Measurements from ENCODE around the gene RGS6.

Gene RGS6

DNA sequence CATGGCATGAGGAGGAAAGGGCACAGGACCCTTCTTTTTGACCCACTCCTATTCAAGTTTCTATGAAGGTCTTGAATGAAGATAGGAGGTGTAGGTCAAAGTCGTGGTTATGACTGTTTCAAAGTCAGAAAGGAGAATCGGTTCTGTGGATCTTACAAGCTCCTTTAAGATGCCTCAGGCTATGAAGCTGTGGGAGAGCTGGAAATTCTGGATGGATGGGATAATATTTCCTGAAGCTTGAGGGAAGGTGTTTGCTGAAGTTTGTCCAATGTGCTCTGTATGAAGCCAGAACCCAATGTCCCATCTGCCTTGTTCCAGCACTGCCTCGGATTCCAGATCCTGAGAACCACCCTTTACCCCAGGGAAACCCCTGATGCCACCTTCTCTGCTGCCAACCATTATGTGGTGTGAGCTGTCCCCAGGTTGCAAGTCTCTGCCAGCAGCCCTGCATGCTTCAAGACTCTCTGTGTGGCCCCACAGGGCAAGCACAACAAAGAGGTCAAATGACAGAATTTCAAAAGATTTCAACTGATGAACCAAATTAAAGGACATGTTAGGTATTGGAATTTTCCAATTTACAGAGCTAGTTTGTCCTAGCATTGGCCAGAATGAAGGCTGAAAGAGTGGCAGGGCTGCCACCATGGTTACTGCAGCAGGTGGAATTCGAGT lies 472.0 kb downstream of the RGS6 start:
- H3K27ac ChIP-seq (ENCODE audit: low read depth, low read length), result no peak overlapping the region
- TF ChIP-seq, protein P1, sequence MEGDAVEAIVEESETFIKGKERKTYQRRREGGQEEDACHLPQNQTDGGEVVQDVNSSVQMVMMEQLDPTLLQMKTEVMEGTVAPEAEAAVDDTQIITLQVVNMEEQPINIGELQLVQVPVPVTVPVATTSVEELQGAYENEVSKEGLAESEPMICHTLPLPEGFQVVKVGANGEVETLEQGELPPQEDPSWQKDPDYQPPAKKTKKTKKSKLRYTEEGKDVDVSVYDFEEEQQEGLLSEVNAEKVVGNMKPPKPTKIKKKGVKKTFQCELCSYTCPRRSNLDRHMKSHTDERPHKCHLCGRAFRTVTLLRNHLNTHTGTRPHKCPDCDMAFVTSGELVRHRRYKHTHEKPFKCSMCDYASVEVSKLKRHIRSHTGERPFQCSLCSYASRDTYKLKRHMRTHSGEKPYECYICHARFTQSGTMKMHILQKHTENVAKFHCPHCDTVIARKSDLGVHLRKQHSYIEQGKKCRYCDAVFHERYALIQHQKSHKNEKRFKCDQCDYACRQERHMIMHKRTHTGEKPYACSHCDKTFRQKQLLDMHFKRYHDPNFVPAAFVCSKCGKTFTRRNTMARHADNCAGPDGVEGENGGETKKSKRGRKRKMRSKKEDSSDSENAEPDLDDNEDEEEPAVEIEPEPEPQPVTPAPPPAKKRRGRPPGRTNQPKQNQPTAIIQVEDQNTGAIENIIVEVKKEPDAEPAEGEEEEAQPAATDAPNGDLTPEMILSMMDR (IDR thresholded peaks at IDR 0.05; ENCODE audit: low read depth, low read length, poor library complexity, severe bottlenecking), result no peak
- no peak for TF ChIP-seq EZH2phosphoT487 (IDR thresholded peaks at IDR 0.05; ENCODE audit: borderline replicate concordance, low read length)

DNA sequence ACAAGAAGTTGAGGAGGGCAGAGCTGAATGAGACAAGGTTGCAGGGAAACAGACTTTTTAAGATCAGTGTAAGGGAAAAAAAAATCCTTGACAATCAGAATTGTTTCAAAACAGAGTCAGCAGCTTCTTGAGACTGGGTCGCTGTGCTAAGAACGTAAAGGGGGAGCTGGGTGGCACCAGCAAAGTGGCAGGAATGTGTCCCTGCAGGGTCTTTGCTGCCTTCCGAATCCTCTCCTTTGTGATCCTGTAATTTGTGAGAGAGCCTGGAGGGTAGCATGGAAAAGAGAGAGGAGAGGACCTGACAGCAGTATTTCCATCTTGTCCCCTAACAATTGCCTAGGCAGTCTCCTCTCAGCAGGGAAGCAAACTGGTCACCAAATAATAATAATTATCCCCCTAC lies 472.8 kb downstream of the RGS6 start:
- TF ChIP-seq, protein P1 (IDR thresholded peaks at IDR 0.05; ENCODE audit: low read depth, low read length, poor library complexity, severe bottlenecking), result no peak
- H3K4me2 ChIP-seq (ENCODE audit: low read length), result no peak overlapping the region
- no peaks in the 10 kb centered on the region for H3K9me3 ChIP-seq (ENCODE audit: control insufficient read depth, insufficient read depth, low read length)
- 0 out of 2 replicates have a peak, but pooled peaks cover 3% of the 10 kb centered on the region for H3K27me3 ChIP-seq (ENCODE audit: control insufficient read depth, low read length)
- no peak overlapping the region for H3K27ac ChIP-seq (ENCODE audit: low read depth, low read length)
- no peaks in the 10 kb centered on the region for H3K79me2 ChIP-seq (ENCODE audit: control insufficient read depth, low read length)
- H3K9me2 ChIP-seq (replicated peaks; ENCODE audit: control insufficient read depth, low read length), result no peaks in the 10 kb centered on the region
- no peaks in the 10 kb centered on the region for H4K20me1 ChIP-seq (ENCODE audit: control insufficient read depth, insufficient read depth, low read depth, low read length)
- H3F3A ChIP-seq (ENCODE audit: control insufficient read depth, insufficient read depth), result no peaks in the 10 kb centered on the region
- H3K4me3 ChIP-seq (ENCODE audit: low read length), result no peak overlapping the region
- no peaks in the 10 kb centered on the region for H3K36me3 ChIP-seq (ENCODE audit: control insufficient read depth, low read length)
- H3K4me1 ChIP-seq (ENCODE audit: control insufficient read depth, low read length), result no peaks in the 10 kb centered on the region

More for the DNA sequence above, 472.0 kb downstream of the RGS6 start:
- H3K79me2 ChIP-seq (ENCODE audit: control insufficient read depth, low read length), result no peaks in the 10 kb centered on the region
- H3K4me2 ChIP-seq (ENCODE audit: low read length), result no peak overlapping the region
- no peaks in the 10 kb centered on the region for H3K9me2 ChIP-seq (replicated peaks; ENCODE audit: control insufficient read depth, low read length)
- H3F3A ChIP-seq (ENCODE audit: control insufficient read depth, insufficient read depth), result no peaks in the 10 kb centered on the region
- H3K4me3 ChIP-seq (ENCODE audit: low read length), result no peak overlapping the region
- no peaks in the 10 kb centered on the region for H3K4me1 ChIP-seq (ENCODE audit: control insufficient read depth, low read length)
- H3K27me3 ChIP-seq (ENCODE audit: control insufficient read depth, low read length), result 0 out of 2 replicates have a peak, but pooled peaks cover 3% of the 10 kb centered on the region
- no peaks in the 10 kb centered on the region for H4K20me1 ChIP-seq (ENCODE audit: control insufficient read depth, insufficient read depth, low read depth, low read length)
- no peaks in the 10 kb centered on the region for H3K36me3 ChIP-seq (ENCODE audit: control insufficient read depth, low read length)
- no peaks in the 10 kb centered on the region for H3K9me3 ChIP-seq (ENCODE audit: control insufficient read depth, insufficient read depth, low read length)

DNA sequence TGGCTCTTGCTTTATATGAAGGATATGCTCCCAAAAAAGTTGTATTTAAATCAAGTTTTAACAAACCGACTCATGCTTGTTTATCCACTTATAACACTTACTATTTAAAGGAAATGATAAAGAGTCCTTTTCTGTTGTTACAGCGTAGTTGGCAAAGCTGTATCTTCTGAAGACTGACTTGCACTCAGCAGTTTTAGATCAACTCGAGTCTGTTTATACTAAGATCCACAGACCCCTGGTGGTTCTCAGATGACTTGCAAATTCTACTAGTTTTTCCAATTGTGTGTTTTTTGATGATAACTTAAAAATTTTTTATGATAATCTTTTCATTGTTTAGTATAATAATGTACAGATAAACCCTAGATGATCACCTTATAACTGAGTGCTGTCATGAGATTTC lies 475.8 kb downstream of the RGS6 start:
- TF ChIP-seq EZH2phosphoT487 (IDR thresholded peaks at IDR 0.05; ENCODE audit: borderline replicate concordance, low read length), result no peak
- TF ChIP-seq, protein P1 (IDR thresholded peaks at IDR 0.05; ENCODE audit: low read depth, low read length, poor library complexity, severe bottlenecking), result no peak

More for the DNA sequence above, 475.8 kb downstream of the RGS6 start:
- no peak overlapping the region for H3K4me2 ChIP-seq (ENCODE audit: low read length)
- H3K79me2 ChIP-seq (ENCODE audit: control insufficient read depth, low read length), result no peaks in the 10 kb centered on the region
- no peaks in the 10 kb centered on the region for H3K27me3 ChIP-seq (ENCODE audit: control insufficient read depth, low read length)
- no peaks in the 10 kb centered on the region for H3K9me2 ChIP-seq (replicated peaks; ENCODE audit: control insufficient read depth, low read length)
- no peak overlapping the region for H3K4me3 ChIP-seq (ENCODE audit: low read length)
- no peaks in the 10 kb centered on the region for H3K9me3 ChIP-seq (ENCODE audit: control insufficient read depth, insufficient read depth, low read length)
- no peaks in the 10 kb centered on the region for H4K20me1 ChIP-seq (ENCODE audit: control insufficient read depth, insufficient read depth, low read depth, low read length)
- H3K27ac ChIP-seq (ENCODE audit: low read depth, low read length), result no peak overlapping the region
- no peaks in the 10 kb centered on the region for H3F3A ChIP-seq (ENCODE audit: control insufficient read depth, insufficient read depth)
- no peaks in the 10 kb centered on the region for H3K4me1 ChIP-seq (ENCODE audit: control insufficient read depth, low read length)
- no peaks in the 10 kb centered on the region for H3K36me3 ChIP-seq (ENCODE audit: control insufficient read depth, low read length)

All from DOHH2 (cell line).